ENCODE data around the gene SLC37A1. TPM values are rescaled to one million over a fixed set of nuclear protein-coding genes. Genes with fewer than 3 reads are reported as not detected.
A peak's percentile ranks its signal among the peaks of the same experiment; 100 is the strongest.
"Not testable (repeated sequence)": the region's sequence is repeated elsewhere in the genome, so short reads cannot be mapped to it uniquely, and the experiment has no call there.

SLC37A1 gene
- total RNA-seq, 2 experiments from 2014 or later = 18.2 to 19.3 TPM

DNA sequence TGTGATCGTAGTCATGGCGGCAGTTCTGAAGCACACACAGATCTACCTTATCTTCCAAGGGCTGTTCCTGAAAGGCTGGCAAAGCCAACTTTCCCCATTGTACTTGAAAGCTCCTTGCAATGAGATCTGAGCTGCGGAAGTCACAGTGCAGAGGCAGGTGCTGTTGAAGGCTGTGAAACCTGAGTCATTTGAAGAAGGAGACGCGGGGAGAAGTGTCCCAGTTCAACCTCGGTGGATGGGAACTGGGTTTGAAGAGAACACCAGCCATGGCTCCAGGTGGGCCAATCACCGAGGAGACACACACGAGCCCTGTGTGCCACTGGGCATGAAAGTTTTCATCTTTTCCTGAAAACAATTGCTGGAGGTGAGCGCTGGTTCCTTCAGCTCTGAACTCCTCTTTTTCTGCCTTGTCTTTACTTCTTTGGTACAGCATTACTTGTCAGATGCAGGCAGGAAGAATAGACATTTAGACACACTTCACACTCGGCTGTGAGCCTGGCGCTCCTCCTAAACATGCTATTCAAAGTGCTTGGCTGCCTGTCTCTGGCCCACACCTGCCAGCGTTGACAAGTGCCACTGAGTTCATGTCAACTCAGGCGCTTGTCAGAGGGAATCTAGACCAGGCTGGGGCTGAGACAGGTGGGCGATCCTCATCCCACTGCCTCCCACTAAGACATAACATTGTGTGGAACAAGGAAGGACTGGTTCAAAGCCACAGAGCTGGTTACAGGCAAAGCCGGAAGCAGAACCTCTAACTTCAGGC lies 114.1 kb downstream of the SLC37A1 start:
- no peak for ATAC-seq
- H3K9me3 Mint-ChIP-seq (ENCODE audit: low read depth) = no peaks in the 10 kb centered on the region
- ChIA-PET CTCF (interaction anchor here (0.5 to 0.6 kb wide), 4 partner anchors 26 to 594 kb away, joined by 3 to 5 read pairs (median 3); partner anchors contain the start of gene TFF1), POLR2A (no interaction called here)
- no peak overlapping the region for H3K4me3 Mint-ChIP-seq
- DNase-seq = no peak
- peaks cover 4% of the 10 kb centered on the region for H3K4me1 Mint-ChIP-seq
- H3K27ac Mint-ChIP-seq = no peak overlapping the region
- H3K36me3 Mint-ChIP-seq (ENCODE audit: low read depth) = no peaks in the 10 kb centered on the region
- intact Hi-C loops (cut with DNase I, micrococcal nuclease) = no loop called here
- no peaks in the 10 kb centered on the region for H3K27me3 Mint-ChIP-seq

DNA sequence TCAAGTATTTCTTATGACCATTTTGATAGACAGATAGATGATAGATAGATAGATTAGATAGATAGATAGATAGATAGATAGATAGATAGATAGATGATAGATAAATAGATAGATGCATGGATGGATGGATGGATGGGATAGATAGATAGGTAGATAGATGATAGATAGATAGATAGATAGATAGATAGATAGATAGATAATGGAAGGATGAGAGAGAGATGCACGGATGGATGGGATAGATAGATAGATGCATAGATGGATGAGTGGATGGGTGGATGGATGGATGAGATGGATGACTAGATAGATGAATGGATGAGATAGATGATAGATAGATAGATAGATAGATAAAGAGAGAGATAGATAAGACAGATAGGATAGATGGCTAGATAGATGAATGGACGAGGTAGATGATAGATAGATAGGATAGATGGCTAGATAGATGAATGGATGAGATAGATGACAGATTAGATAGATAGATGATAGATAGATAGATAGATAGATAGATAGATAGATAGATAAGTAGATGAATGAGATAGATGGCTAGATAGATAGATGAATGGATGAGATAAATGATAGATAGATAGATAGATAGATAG lies 114.9 kb downstream of the SLC37A1 start:
- H3K9me3 Mint-ChIP-seq (ENCODE audit: low read depth); intact Hi-C loops (cut with DNase I, micrococcal nuclease); ATAC-seq; DNase-seq; H3K27me3 Mint-ChIP-seq; H3K27ac Mint-ChIP-seq; POLR2A ChIA-PET; H3K4me1 Mint-ChIP-seq; H3K4me3 Mint-ChIP-seq; H3K36me3 Mint-ChIP-seq (ENCODE audit: low read depth): not testable (repeated sequence)
- CTCF ChIA-PET = interaction anchor here (0.5 kb wide), 1 partner anchor 262 kb away, joined by 5 read pairs; the partner anchor contains the start of gene TFF1

DNA sequence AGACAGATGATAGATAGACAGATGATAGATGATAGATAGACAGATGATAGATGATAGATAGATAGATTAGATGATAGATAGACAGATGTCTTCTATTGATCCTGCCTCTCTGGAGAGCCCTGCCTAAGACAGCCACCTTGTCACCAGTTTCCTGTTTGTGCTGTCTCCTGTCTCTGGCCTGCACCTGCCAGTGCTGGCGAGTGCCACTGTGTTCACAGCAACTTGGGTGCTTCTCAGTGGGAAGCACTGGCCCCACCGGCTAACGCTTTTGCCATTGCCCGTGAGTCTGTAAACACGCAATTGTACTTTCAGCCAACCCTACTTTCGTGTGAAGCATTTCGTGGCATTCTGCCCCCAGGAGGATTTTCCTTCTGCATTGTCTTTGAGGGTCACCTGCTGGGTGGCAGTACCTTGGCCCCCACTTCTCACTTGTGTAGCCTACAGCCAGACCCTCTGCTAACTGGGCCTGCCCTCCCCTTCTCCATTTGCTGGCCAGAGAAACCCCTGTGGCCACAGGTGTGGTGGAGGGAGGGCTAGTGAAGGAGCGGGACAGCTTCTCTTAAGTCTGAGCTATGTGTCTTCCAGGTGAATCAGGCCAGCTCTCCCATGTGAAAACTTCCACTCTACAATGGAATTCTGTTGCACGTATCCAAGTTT lies 116.4 kb downstream of the SLC37A1 start:
- H3K27me3 Mint-ChIP-seq = no peaks in the 10 kb centered on the region
- H3K36me3 Mint-ChIP-seq (ENCODE audit: low read depth) = no peaks in the 10 kb centered on the region
- ChIA-PET POLR2A (no interaction called here), CTCF (no interaction called here)
- ATAC-seq (peak; percentile 26), DNase-seq (no peak)
- no peak overlapping the region for H3K27ac Mint-ChIP-seq
- H3K4me3 Mint-ChIP-seq = no peak overlapping the region
- intact Hi-C loops (cut with DNase I, micrococcal nuclease) = no loop called here
- peaks cover 4% of the 10 kb centered on the region for H3K4me1 Mint-ChIP-seq
- H3K9me3 Mint-ChIP-seq (ENCODE audit: low read depth) = no peaks in the 10 kb centered on the region

DNA sequence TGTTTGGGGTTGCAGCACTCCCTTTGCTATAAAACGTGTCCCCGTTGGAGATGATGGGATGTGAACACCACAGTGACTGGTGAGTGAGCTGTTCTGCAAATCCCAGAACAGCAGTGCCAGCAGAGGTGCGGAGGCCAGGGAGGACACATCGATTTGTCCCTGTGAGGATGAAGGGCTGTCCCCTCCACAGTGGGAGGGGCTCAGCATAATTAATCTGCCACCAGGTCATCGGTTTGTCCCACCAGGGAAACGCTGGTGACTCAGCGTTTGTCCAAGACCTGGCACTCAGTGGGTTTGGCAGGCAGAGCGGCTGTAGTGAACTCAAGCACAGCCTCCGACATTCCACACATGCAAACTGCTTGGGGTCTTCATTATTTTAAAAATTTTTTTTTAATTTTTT lies 117.0 kb downstream of the SLC37A1 start:
- no peaks in the 10 kb centered on the region for H3K9me3 Mint-ChIP-seq (ENCODE audit: low read depth)
- no peak overlapping the region for H3K4me3 Mint-ChIP-seq
- CTCF ChIA-PET = no interaction called here
- H3K27ac Mint-ChIP-seq = no peak overlapping the region
- ATAC-seq (no peak), DNase-seq (no peak)
- POLR2A ChIA-PET = no interaction called here
- no peaks in the 10 kb centered on the region for H3K27me3 Mint-ChIP-seq
- peaks cover 4% of the 10 kb centered on the region for H3K4me1 Mint-ChIP-seq
- intact Hi-C loops (cut with DNase I, micrococcal nuclease) = no loop called here
- H3K36me3 Mint-ChIP-seq (ENCODE audit: low read depth) = no peaks in the 10 kb centered on the region

Other genes with a start within 250 kb of the SLC37A1 start
- not detected for gene TFF3, start 198.4 kb upstream of the SLC37A1 start, total RNA-seq
- gene TFF2, start 162.9 kb upstream of the SLC37A1 start, total RNA-seq = not detected
- gene TFF1, start 147.3 kb upstream of the SLC37A1 start, total RNA-seq = not detected
- gene TMPRSS3, start 117.8 kb upstream of the SLC37A1 start, total RNA-seq = 100 to 1,000 TPM in 1 of 2 experiments, 10 to 100 TPM in 1; 99.1 to 113 TPM
- 10 to 100 TPM; 37.3 to 39.0 TPM for gene UBASH3A, start 110.0 kb upstream of the SLC37A1 start, total RNA-seq
- gene RSPH1, start 17.6 kb upstream of the SLC37A1 start, total RNA-seq = under 1 TPM; 0.21 to 0.34 TPM
- 1 to 10 TPM; 7.1 to 7.3 TPM for gene PDE9A, start 139.8 kb downstream of the SLC37A1 start, total RNA-seq

Data from activated CD4-positive, alpha-beta T cell treated with anti-CD3 and anti-CD28 coated beads for 36 hours (primary cell).